T1000 (cell line): ENCODE results near the gene XPR1.
A peak's percentile ranks its signal among the peaks of the same experiment; 100 is the strongest.

Experiments
- DNase-seq: peaks from one replicate; lab custom pipeline; 2025; ENCODE audit warnings: mixed read lengths; lab: John Stamatoyannopoulos, UW

Gene XPR1

GRCh38 chr1:180916771-180917170 is 284.9 kb downstream of the XPR1 start:
- no peak for DNase-seq

- no peak for DNase-seq
Observed at GRCh38 chr1:180917306-180918065, 285.7 kb downstream of the XPR1 start.

- DNase-seq, result no peak
Observed at GRCh38 chr1:180918519-180918918, 286.7 kb downstream of the XPR1 start.

GRCh38 chr1:180919183-180919700 is 287.4 kb downstream of the XPR1 start:
- DNase-seq, result no peak

GRCh38 chr1:180920193-180920592 is 288.4 kb downstream of the XPR1 start:
- no peak for DNase-seq

GRCh38 chr1:180920702-180921101 is 288.9 kb downstream of the XPR1 start:
- no peak for DNase-seq

GRCh38 chr1:180921386-180921785 is 289.6 kb downstream of the XPR1 start:
- no peak for DNase-seq

GRCh38 chr1:180921891-180922630 is 290.2 kb downstream of the XPR1 start:
- DNase-seq, result no peak

- DNase-seq, result no peak
Observed at GRCh38 chr1:180922631-180923015, 290.8 kb downstream of the XPR1 start.

- DNase-seq, result peak; percentile 61
Observed at GRCh38 chr1:180923021-180923841, 291.4 kb downstream of the XPR1 start.

- DNase-seq, result no peak
Observed at GRCh38 chr1:180923887-180924286, 292.1 kb downstream of the XPR1 start.

GRCh38 chr1:180924939-180925338 is 293.1 kb downstream of the XPR1 start:
- no peak for DNase-seq

GRCh38 chr1:180925471-180926051 is 293.7 kb downstream of the XPR1 start:
- DNase-seq, result no peak

GRCh38 chr1:180926164-180926981 is 294.6 kb downstream of the XPR1 start:
- DNase-seq, result no peak

- DNase-seq, result no peak
Observed at GRCh38 chr1:180927348-180927747, 295.5 kb downstream of the XPR1 start.

- no peak for DNase-seq
Observed at GRCh38 chr1:180927841-180928240, 296.0 kb downstream of the XPR1 start.

- DNase-seq, result no peak
Observed at GRCh38 chr1:180928331-180929230, 296.8 kb downstream of the XPR1 start.

GRCh38 chr1:180929389-180929788 is 297.6 kb downstream of the XPR1 start:
- DNase-seq, result no peak

- DNase-seq, result no peak
Observed at GRCh38 chr1:180930687-180931086, 298.9 kb downstream of the XPR1 start.

- no peak for DNase-seq
Observed at GRCh38 chr1:180931529-180931928, 299.7 kb downstream of the XPR1 start.
